ENCODE data around the gene PRKG1.
"Not testable (repeated sequence)": the region's sequence is repeated elsewhere in the genome, so short reads cannot be mapped to it uniquely, and the experiment has no call there.

Gene PRKG1

GRCh38 chr10:52245547-52245946, 1171.3 kb downstream of the PRKG1 start:
- Histone ChIP-seq H3K9me2 (replicated peaks; ENCODE audit: insufficient read depth, low read length) (no peaks in the 10 kb centered on the region), H3K4me3 (ENCODE audit: insufficient read depth, low read length, poor library complexity, severe bottlenecking) (no peak overlapping the region), H3K27me3 (ENCODE audit: low read length) (no peaks in the 10 kb centered on the region), H3K9ac (ENCODE audit: low read length) (no peak overlapping the region), H4K20me1 (ENCODE audit: low read depth, low read length) (no peaks in the 10 kb centered on the region), H3F3A (ENCODE audit: insufficient read depth) (no peaks in the 10 kb centered on the region), H3K79me2 (ENCODE audit: insufficient read depth, low read length) (no peaks in the 10 kb centered on the region), H3K9me3 (ENCODE audit: insufficient read depth, low read length) (no peaks in the 10 kb centered on the region), H3K36me3 (ENCODE audit: low read length) (no peaks in the 10 kb centered on the region), H3K4me2 (ENCODE audit: low read depth, low read length, poor library complexity, severe bottlenecking) (no peak overlapping the region), H3K27ac (ENCODE audit: low read depth, low read length) (no peak overlapping the region), H2AFZ (ENCODE audit: low read depth, low read length, severe bottlenecking) (no peak overlapping the region)
- TF ChIP-seq CTCF (IDR thresholded peaks at IDR 0.05; ENCODE audit: insufficient read depth, low read length, poor library complexity, severe bottlenecking), result no peak
- no peak for TF ChIP-seq EZH2phosphoT487 (conservative IDR thresholded peaks at IDR 0.05; ENCODE audit: low read length)

GRCh38 chr10:52247929-52248328, 1173.6 kb downstream of the PRKG1 start:
- H3K36me3 ChIP-seq (ENCODE audit: low read length); H3K4me3 ChIP-seq (ENCODE audit: insufficient read depth, low read length, poor library complexity, severe bottlenecking); H3K4me2 ChIP-seq (ENCODE audit: low read depth, low read length, poor library complexity, severe bottlenecking); H3K9me3 ChIP-seq (ENCODE audit: insufficient read depth, low read length); H2AFZ ChIP-seq (ENCODE audit: low read depth, low read length, severe bottlenecking); H3K9me2 ChIP-seq (replicated peaks; ENCODE audit: insufficient read depth, low read length); H3K27ac ChIP-seq (ENCODE audit: low read depth, low read length); H3K27me3 ChIP-seq (ENCODE audit: low read length); H4K20me1 ChIP-seq (ENCODE audit: low read depth, low read length); H3K9ac ChIP-seq (ENCODE audit: low read length); H3K79me2 ChIP-seq (ENCODE audit: insufficient read depth, low read length); H3F3A ChIP-seq (ENCODE audit: insufficient read depth): not testable (repeated sequence)

- Histone ChIP-seq H3K27me3 (ENCODE audit: low read length) (no peaks in the 10 kb centered on the region), H3K27ac (ENCODE audit: low read depth, low read length) (no peak overlapping the region), H4K20me1 (ENCODE audit: low read depth, low read length) (no peaks in the 10 kb centered on the region)
These were observed 1174.5 kb downstream of the PRKG1 start for GRCh38 chr10:52248697-52249306.

GRCh38 chr10:52249850-52250395, 1175.6 kb downstream of the PRKG1 start:
- Histone ChIP-seq H3K79me2 (ENCODE audit: insufficient read depth, low read length) (no peaks in the 10 kb centered on the region), H3K36me3 (ENCODE audit: low read length) (no peaks in the 10 kb centered on the region), H3K9me2 (replicated peaks; ENCODE audit: insufficient read depth, low read length) (no peaks in the 10 kb centered on the region), H3K9ac (ENCODE audit: low read length) (no peak overlapping the region), H3K27me3 (ENCODE audit: low read length) (no peaks in the 10 kb centered on the region), H3K27ac (ENCODE audit: low read depth, low read length) (no peak overlapping the region), H3K9me3 (ENCODE audit: insufficient read depth, low read length) (no peaks in the 10 kb centered on the region), H3K4me3 (ENCODE audit: insufficient read depth, low read length, poor library complexity, severe bottlenecking) (no peak overlapping the region), H3K4me2 (ENCODE audit: low read depth, low read length, poor library complexity, severe bottlenecking) (no peak overlapping the region), H3F3A (ENCODE audit: insufficient read depth) (no peaks in the 10 kb centered on the region), H4K20me1 (ENCODE audit: low read depth, low read length) (no peaks in the 10 kb centered on the region), H2AFZ (ENCODE audit: low read depth, low read length, severe bottlenecking) (no peak overlapping the region)
- TF ChIP-seq CTCF (IDR thresholded peaks at IDR 0.05; ENCODE audit: insufficient read depth, low read length, poor library complexity, severe bottlenecking) (no peak), EZH2phosphoT487 (conservative IDR thresholded peaks at IDR 0.05; ENCODE audit: low read length) (no peak)

More at GRCh38 chr10:52248697-52249306, 1174.5 kb downstream of the PRKG1 start:
- no peaks in the 10 kb centered on the region for H3K9me2 ChIP-seq (replicated peaks; ENCODE audit: insufficient read depth, low read length)
- no peak overlapping the region for H2AFZ ChIP-seq (ENCODE audit: low read depth, low read length, severe bottlenecking)
- TF ChIP-seq EZH2phosphoT487 (conservative IDR thresholded peaks at IDR 0.05; ENCODE audit: low read length), result no peak
- no peaks in the 10 kb centered on the region for H3K9me3 ChIP-seq (ENCODE audit: insufficient read depth, low read length)
- H3K4me2 ChIP-seq (ENCODE audit: low read depth, low read length, poor library complexity, severe bottlenecking), result no peak overlapping the region
- H3F3A ChIP-seq (ENCODE audit: insufficient read depth), result no peaks in the 10 kb centered on the region
- no peaks in the 10 kb centered on the region for H3K79me2 ChIP-seq (ENCODE audit: insufficient read depth, low read length)
- no peaks in the 10 kb centered on the region for H3K36me3 ChIP-seq (ENCODE audit: low read length)
- no peak overlapping the region for H3K9ac ChIP-seq (ENCODE audit: low read length)
- H3K4me3 ChIP-seq (ENCODE audit: insufficient read depth, low read length, poor library complexity, severe bottlenecking), result no peak overlapping the region
